GM13977 (cell line): ENCODE measurements around the gene PDE10A.

Experiments used
- DNase-seq: peaks from one replicate; pipeline ENCODE4 v3.0.0; 2012; ENCODE audit warnings: low spot score
- CTCF ChIP-seq: IDR thresholded peaks from 2 replicates; pipeline ENCODE4 v1.5.1; 2012; ENCODE audit warnings: mild to moderate bottlenecking, control low read depth; ENCODE audit not compliant: insufficient read depth; ENCODE audit errors: extremely low read depth, missing control alignments
- in situ Hi-C: fragments of 300-500 bp; cut with MboI; formaldehyde crosslinking; loops from one replicate; pipeline ENCODE4 v1.12.0; 2022; ENCODE audit warnings: low sequenced_read_pairs, low pct_unique_long_range_greater_than_20kb, mixed read lengths, inconsistent platforms; ENCODE audit not compliant: unreplicated experiment

Gene PDE10A

DNA sequence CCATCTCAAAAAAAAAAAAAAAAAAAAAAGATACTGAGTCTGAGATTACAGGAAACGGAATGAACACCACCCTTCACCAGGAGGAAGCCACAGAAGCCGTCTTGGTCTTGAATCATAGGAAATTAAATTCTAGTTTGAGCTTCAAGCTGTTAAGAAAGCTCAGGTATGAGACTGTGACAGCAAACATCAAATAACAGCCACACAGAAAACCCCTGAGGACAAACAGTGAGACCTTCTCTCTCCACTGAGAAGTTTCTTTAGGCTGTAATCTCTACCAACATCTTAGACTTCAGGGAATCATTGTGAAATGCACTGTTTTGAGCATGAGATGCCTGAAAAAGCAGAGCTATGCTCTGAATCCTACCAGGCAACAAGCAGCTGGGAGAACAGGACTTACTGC is 30.8 kb downstream of the PDE10A start:
- in situ Hi-C loops: no loop called here
- no peak for DNase-seq
- TF ChIP-seq CTCF: no peak

DNA sequence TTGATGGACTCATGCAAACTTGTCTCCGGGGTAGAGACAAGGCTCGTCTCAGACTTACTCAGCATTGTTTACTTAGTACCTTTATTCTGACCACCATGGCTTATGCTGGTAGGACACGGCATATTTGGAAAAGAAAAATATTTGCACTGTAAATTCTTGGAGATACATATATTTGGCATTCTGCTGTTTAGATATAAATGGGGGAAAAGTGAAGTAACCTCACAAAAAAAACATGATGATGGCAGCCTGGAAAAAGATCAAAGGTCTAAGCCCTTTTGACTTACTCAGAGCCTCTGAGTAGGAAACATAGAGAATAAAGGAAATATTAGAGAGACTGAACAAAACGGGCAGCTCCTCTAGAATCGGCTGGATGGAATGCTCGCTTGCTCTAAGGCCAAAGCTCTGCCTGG is 32.5 kb downstream of the PDE10A start:
- in situ Hi-C loops: no loop called here
- no peak for TF ChIP-seq CTCF
- DNase-seq: no peak

DNA sequence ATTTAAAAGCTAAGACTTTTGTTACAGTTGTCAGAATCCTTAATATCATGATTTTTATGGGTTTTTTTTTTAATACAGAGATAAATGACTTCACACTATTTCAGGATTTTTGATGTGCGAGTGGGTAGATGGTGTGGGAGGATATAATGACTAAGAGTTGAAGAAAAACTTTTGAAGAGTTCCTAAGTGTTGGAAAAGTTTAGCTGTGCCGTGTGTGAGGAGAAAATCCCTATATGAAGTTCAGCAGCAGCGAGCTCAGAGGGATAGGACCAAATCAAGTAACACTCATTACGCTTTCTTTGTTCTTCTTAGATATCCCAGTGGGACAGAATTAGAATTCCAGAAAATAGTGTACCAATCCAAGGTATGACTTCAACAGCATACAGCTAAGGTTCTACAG is 34.1 kb downstream of the PDE10A start:
- in situ Hi-C loops: no loop called here
- no peak for TF ChIP-seq CTCF
- no peak for DNase-seq

GRCh38 chr6:165627366-165627765 is 35.7 kb downstream of the PDE10A start:
- no peak for TF ChIP-seq CTCF
- no peak for DNase-seq
- in situ Hi-C loops: no loop called here

DNA sequence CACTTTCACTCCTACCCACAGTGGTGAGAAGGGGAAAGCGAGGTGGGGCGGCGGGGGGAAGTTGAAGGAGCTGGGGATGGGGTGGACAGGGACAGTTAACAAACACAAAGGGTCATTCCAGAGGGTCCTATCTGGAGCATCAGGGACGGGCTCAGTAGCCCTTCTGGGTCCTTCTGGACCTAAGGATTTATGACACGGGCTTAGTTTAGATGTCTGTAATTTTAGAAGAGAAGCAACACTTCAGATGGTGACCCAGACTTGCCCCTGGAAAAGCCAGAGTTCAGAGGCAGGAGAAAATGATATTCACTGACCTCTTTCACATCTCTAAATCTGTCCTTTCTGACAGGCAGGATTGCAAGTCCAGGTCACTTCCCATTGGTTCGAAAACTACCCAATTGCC is 36.3 kb downstream of the PDE10A start:
- DNase-seq: no peak
- in situ Hi-C loops: no loop called here
- no peak for TF ChIP-seq CTCF

DNA sequence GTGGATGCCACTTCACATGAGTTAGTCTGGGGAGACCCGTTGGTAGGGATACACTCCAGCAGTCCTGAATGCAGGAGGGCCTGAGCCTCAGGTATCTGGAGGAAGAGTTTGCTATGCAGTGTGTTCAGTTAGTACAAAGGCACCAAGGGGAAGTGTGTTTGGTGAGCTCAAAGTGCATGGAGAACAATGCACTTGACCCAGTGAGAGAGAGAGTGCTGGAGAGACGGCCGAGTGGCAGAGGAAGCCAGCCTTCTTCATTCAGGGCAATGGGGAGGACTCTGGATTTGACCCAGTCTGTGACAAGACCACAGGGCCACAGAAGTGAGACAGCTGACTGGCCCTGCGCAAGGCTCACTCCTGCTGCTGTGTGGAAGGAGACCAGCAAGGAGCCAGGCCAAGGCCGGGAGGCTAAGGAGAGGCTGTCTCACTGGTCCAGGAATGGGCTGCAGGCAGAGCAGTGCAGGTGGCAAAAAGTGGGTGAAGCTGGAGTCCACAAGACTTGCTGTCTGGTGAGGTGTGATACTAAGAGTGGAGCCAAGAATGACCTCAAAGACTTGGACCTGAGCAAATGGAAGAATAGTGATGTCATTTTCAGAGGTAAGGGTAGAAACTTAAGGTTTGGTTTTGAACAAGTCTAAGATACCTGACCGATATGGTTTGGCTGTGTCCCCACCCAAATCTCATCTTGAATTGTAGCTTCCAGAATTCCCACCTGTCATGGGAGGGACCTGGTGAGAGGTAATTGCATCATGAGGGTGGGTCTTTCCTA is 38.0 kb downstream of the PDE10A start:
- DNase-seq: no peak
- no peak for TF ChIP-seq CTCF
- in situ Hi-C loops: no loop called here
